ENCODE results near the gene TBL3.
A peak's percentile ranks its signal among the peaks of the same experiment; 100 is the strongest.

The TBL3 gene

GRCh38 chr16:2025878-2026460 lies 54.1 kb downstream of the TBL3 start:
- Histone ChIP-seq H3K9me3 (ENCODE audit: insufficient read depth, low read length, severe bottlenecking) (no peaks in the 10 kb centered on the region), H2AFZ (ENCODE audit: low read depth, low read length) (no peak overlapping the region), H4K20me1 (ENCODE audit: insufficient read depth, low read length) (peaks cover 7% of the 10 kb centered on the region), H3K27ac (ENCODE audit: low read length) (no peak overlapping the region), H3K4me1 (ENCODE audit: insufficient read depth, low read length) (peaks cover 20% of the 10 kb centered on the region), H3K27me3 (ENCODE audit: insufficient read depth, low read length, poor library complexity) (peaks cover 33% of the 10 kb centered on the region), H3K9ac (ENCODE audit: low read depth, low read length) (no peak overlapping the region), H3K79me2 (ENCODE audit: insufficient read depth, low read length) (no peaks in the 10 kb centered on the region), H3K4me2 (ENCODE audit: insufficient read depth, low read length) (no peak overlapping the region), H3K4me3 (ENCODE audit: low read depth in 1 of 2, low read length in 2 of 2) (no peak overlapping the region), H3K36me3 (ENCODE audit: insufficient read depth, low read length) (no peaks in the 10 kb centered on the region)
- DNase-seq = no peak
- TF ChIP-seq EZH2 (IDR thresholded peaks at IDR 0.05; ENCODE audit: borderline replicate concordance, low read depth, low read length, severe bottlenecking) = peak; percentile 65
- no peak for TF ChIP-seq CTCF (IDR thresholded peaks at IDR 0.05; ENCODE audit: borderline replicate concordance, extremely low read depth, low read length, poor library complexity, severe bottlenecking)
- ATAC-seq (ENCODE audit: insufficient read depth, low read depth) = no peak

- no peak for TF ChIP-seq EZH2 (IDR thresholded peaks at IDR 0.05; ENCODE audit: borderline replicate concordance, low read depth, low read length, severe bottlenecking)
- no peak for TF ChIP-seq CTCF (IDR thresholded peaks at IDR 0.05; ENCODE audit: borderline replicate concordance, extremely low read depth, low read length, poor library complexity, severe bottlenecking)
- Histone ChIP-seq H2AFZ (ENCODE audit: low read depth, low read length) (no peak within 1 kb of the TSS), H3K4me1 (ENCODE audit: insufficient read depth, low read length) (peaks cover 20% of the 10 kb centered on the region), H3K27ac (ENCODE audit: low read length) (no peak within 1 kb of the TSS), H3K9me3 (ENCODE audit: insufficient read depth, low read length, severe bottlenecking) (no peaks in the 10 kb centered on the region), H3K9ac (ENCODE audit: low read depth, low read length) (no peak within 1 kb of the TSS), H3K27me3 (ENCODE audit: insufficient read depth, low read length, poor library complexity) (peaks cover 33% of the 10 kb centered on the region), H3K79me2 (ENCODE audit: insufficient read depth, low read length) (no peaks in the 10 kb centered on the region), H3K36me3 (ENCODE audit: insufficient read depth, low read length) (no peaks in the 10 kb centered on the region), H4K20me1 (ENCODE audit: insufficient read depth, low read length) (peaks cover 7% of the 10 kb centered on the region), H3K4me3 (ENCODE audit: low read depth in 1 of 2, low read length in 2 of 2) (no peak within 1 kb of the TSS), H3K4me2 (ENCODE audit: insufficient read depth, low read length) (peak within 1 kb of the TSS; percentile 56)
- peak; percentile 28 for DNase-seq
- ATAC-seq (ENCODE audit: insufficient read depth, low read depth) = no peak
These were observed 54.7 kb downstream of the TBL3 start, which contains the start of gene NHERF2 for GRCh38 chr16:2026461-2027023. TSS of gene NHERF2 (plus strand) at chr16:2026902. CDS start at chr16:2027006, 104 bp downstream.

- TF ChIP-seq CTCF (IDR thresholded peaks at IDR 0.05; ENCODE audit: borderline replicate concordance, extremely low read depth, low read length, poor library complexity, severe bottlenecking) = no peak
- Histone ChIP-seq H3K4me3 (ENCODE audit: low read depth in 1 of 2, low read length in 2 of 2) (no peak overlapping the region), H3K4me2 (ENCODE audit: insufficient read depth, low read length) (peak overlapping the region; percentile 56), H3K27me3 (ENCODE audit: insufficient read depth, low read length, poor library complexity) (peaks cover 33% of the 10 kb centered on the region), H3K9ac (ENCODE audit: low read depth, low read length) (no peak overlapping the region), H3K79me2 (ENCODE audit: insufficient read depth, low read length) (no peaks in the 10 kb centered on the region), H2AFZ (ENCODE audit: low read depth, low read length) (no peak overlapping the region), H3K27ac (ENCODE audit: low read length) (no peak overlapping the region), H4K20me1 (ENCODE audit: insufficient read depth, low read length) (peaks cover 9% of the 10 kb centered on the region), H3K9me3 (ENCODE audit: insufficient read depth, low read length, severe bottlenecking) (no peaks in the 10 kb centered on the region), H3K36me3 (ENCODE audit: insufficient read depth, low read length) (no peaks in the 10 kb centered on the region), H3K4me1 (ENCODE audit: insufficient read depth, low read length) (peaks cover 20% of the 10 kb centered on the region)
- ATAC-seq (ENCODE audit: insufficient read depth, low read depth) (no peak), DNase-seq (no peak)
These were observed 55.5 kb downstream of the TBL3 start for GRCh38 chr16:2027024-2028010.
